Activated CD4-positive, alpha-beta T cell treated with anti-CD3 and anti-CD28 coated beads for 36 hours (primary cell): ENCODE measurements around the gene OR2A14. TPM values are rescaled to one million over a fixed set of nuclear protein-coding genes. Genes with fewer than 3 reads are reported as not detected.

Experiments used
- ATAC-seq: fragments of 200-7000 bp; cut with Tn5 transposase; one replicate; pipeline ENCODE4 v1.10.0; 2021; ENCODE audit warnings: mild to moderate bottlenecking, moderate library complexity
- CTCF ChIA-PET: fragments of 350-600 bp; sonication (Branson Sonifier 250); formaldehyde crosslinking; loops from one replicate; lab custom pipeline; 2021; ENCODE audit warnings: antibody characterized with exemption; lab: Charles Lee
- POLR2A ChIA-PET: fragments of 350-600 bp; sonication (Branson Sonifier 250); formaldehyde crosslinking; loops from one replicate; lab custom pipeline; 2021; ENCODE audit warnings: antibody characterized with exemption, inconsistent platforms; lab: Charles Lee
- DNase-seq: peaks from one replicate; pipeline ENCODE4 v3.0.0-alpha.2; 2020
- H3K27ac Mint-ChIP-seq: one replicate; pipeline ENCODE4 v1.8.0; 2021; ENCODE audit warnings: mixed read lengths
- H3K27me3 Mint-ChIP-seq: one replicate; pipeline ENCODE4 v1.8.0; 2021; ENCODE audit warnings: mixed read lengths
- H3K36me3 Mint-ChIP-seq: one replicate; pipeline ENCODE4 v1.8.0; 2021; ENCODE audit warnings: low read depth, mixed read lengths
- H3K4me1 Mint-ChIP-seq: one replicate; pipeline ENCODE4 v1.8.0; 2021; ENCODE audit warnings: mixed read lengths
- H3K4me3 Mint-ChIP-seq: one replicate; pipeline ENCODE4 v1.8.0; 2021; ENCODE audit warnings: mild to moderate bottlenecking, moderate library complexity, mixed read lengths
- H3K9me3 Mint-ChIP-seq: one replicate; pipeline ENCODE4 v1.8.0; 2021; ENCODE audit warnings: low read depth, mixed read lengths
- intact Hi-C, 2 experiments: fragments of 100-400 bp; cut with DNase I in 1 of 2; cut with micrococcal nuclease in 1 of 2; formaldehyde crosslinking; loops; one replicate each; pipeline versions ENCODE4 v1.14.2 to v1.15.1; 2022 to 2024; cut with DNase I, micrococcal nuclease
- total RNA-seq, 2 experiments: library from RNA; stranded (reverse); gene quantifications; one replicate each; pipeline ENCODE4 v1.2.3, GENCODE V29; 2021

Gene OR2A14
- total RNA-seq = not detected

- Mint-ChIP-seq H3K27me3 (no peaks in the 10 kb centered on the region), H3K9me3 (no peaks in the 10 kb centered on the region), H3K4me3 (no peak within 1 kb of the TSS), H3K4me1 (no peaks in the 10 kb centered on the region), H3K36me3 (no peaks in the 10 kb centered on the region), H3K27ac (no peak within 1 kb of the TSS)
- intact Hi-C loops = loop anchor here in 1 of 2 experiments (10.0 kb wide), 1 partner anchor 218 kb away; the partner anchor contains the start of gene TCAF1
- ATAC-seq (no peak), DNase-seq (no peak)
- ChIA-PET POLR2A (no interaction called here), CTCF (no interaction called here)
Observed at GRCh38 chr7:144122876-144123275, at the start of gene OR2A14. TSS of gene OR2A14 (plus strand) at chr7:144123176. CDS start at chr7:144129113, 5,937 bp downstream.

- Mint-ChIP-seq H3K4me1 (no peaks in the 10 kb centered on the region), H3K4me3 (no peak overlapping the region), H3K36me3 (no peaks in the 10 kb centered on the region), H3K27me3 (peaks cover 8% of the 10 kb centered on the region), H3K27ac (no peak overlapping the region), H3K9me3 (no peaks in the 10 kb centered on the region)
- intact Hi-C loops = no loop called here
- ATAC-seq = no peak
- ChIA-PET CTCF (no interaction called here), POLR2A (no interaction called here)
- no peak for DNase-seq
Observed at GRCh38 chr7:144074374-144074773, 48.6 kb upstream of the OR2A14 start.

- H3K4me3 Mint-ChIP-seq = no peak within 1 kb of the TSS
- H3K27me3 Mint-ChIP-seq = peaks cover 8% of the 10 kb centered on the region
- DNase-seq = no peak
- ChIA-PET CTCF (no interaction called here), POLR2A (no interaction called here)
- no peak within 1 kb of the TSS for H3K27ac Mint-ChIP-seq
- intact Hi-C loops = no loop called here
- no peaks in the 10 kb centered on the region for H3K36me3 Mint-ChIP-seq
- H3K9me3 Mint-ChIP-seq = peaks cover 4% of the 10 kb centered on the region
- H3K4me1 Mint-ChIP-seq = no peaks in the 10 kb centered on the region
- ATAC-seq = no peak
Observed at GRCh38 chr7:144085978-144086377, 37.0 kb upstream of the OR2A14 start, which contains the start of gene OR2A12. TSS of gene OR2A12 (plus strand) at chr7:144086278. CDS start at chr7:144095108, 8,830 bp downstream.

GRCh38 chr7:144086730-144087129 lies 36.2 kb upstream of the OR2A14 start:
- peaks cover 6% of the 10 kb centered on the region for H3K9me3 Mint-ChIP-seq
- ATAC-seq = no peak
- intact Hi-C loops = no loop called here
- H3K27me3 Mint-ChIP-seq = peaks cover 7% of the 10 kb centered on the region
- H3K4me1 Mint-ChIP-seq = no peaks in the 10 kb centered on the region
- no peak for DNase-seq
- no peaks in the 10 kb centered on the region for H3K36me3 Mint-ChIP-seq
- CTCF ChIA-PET = no interaction called here
- H3K4me3 Mint-ChIP-seq = no peak overlapping the region
- H3K27ac Mint-ChIP-seq = no peak overlapping the region
- POLR2A ChIA-PET = no interaction called here

- no peak overlapping the region for H3K27ac Mint-ChIP-seq
- peaks cover 6% of the 10 kb centered on the region for H3K9me3 Mint-ChIP-seq
- H3K36me3 Mint-ChIP-seq = no peaks in the 10 kb centered on the region
- H3K4me1 Mint-ChIP-seq = no peaks in the 10 kb centered on the region
- ATAC-seq (no peak), DNase-seq (no peak)
- intact Hi-C loops = no loop called here
- peaks cover 3% of the 10 kb centered on the region for H3K27me3 Mint-ChIP-seq
- ChIA-PET CTCF (no interaction called here), POLR2A (no interaction called here)
- H3K4me3 Mint-ChIP-seq = no peak overlapping the region
Observed at GRCh38 chr7:144087230-144087629, 35.7 kb upstream of the OR2A14 start.

GRCh38 chr7:144090667-144091066 lies 32.3 kb upstream of the OR2A14 start:
- DNase-seq (no peak), ATAC-seq (no peak)
- intact Hi-C loops = no loop called here
- Mint-ChIP-seq H3K27me3 (peaks cover 3% of the 10 kb centered on the region), H3K4me1 (no peaks in the 10 kb centered on the region), H3K9me3 (peaks cover 7% of the 10 kb centered on the region), H3K27ac (no peak overlapping the region), H3K36me3 (no peaks in the 10 kb centered on the region), H3K4me3 (no peak overlapping the region)
- ChIA-PET CTCF (no interaction called here), POLR2A (no interaction called here)

GRCh38 chr7:144098776-144099175 lies 24.2 kb upstream of the OR2A14 start:
- ATAC-seq (no peak), DNase-seq (no peak)
- Mint-ChIP-seq H3K36me3 (no peaks in the 10 kb centered on the region), H3K27ac (no peak overlapping the region), H3K4me3 (no peak overlapping the region), H3K27me3 (peaks cover 3% of the 10 kb centered on the region), H3K4me1 (peaks cover 9% of the 10 kb centered on the region), H3K9me3 (peaks cover 1% of the 10 kb centered on the region)
- CTCF ChIA-PET = interaction anchor here (1.5 kb wide), 1 partner anchor 10 kb away, joined by 3 read pairs; no protein-coding TSS in a partner anchor
- POLR2A ChIA-PET = no interaction called here
- intact Hi-C loops = no loop called here

- H3K4me3 Mint-ChIP-seq = no peak overlapping the region
- H3K9me3 Mint-ChIP-seq = no peaks in the 10 kb centered on the region
- no peaks in the 10 kb centered on the region for H3K36me3 Mint-ChIP-seq
- peaks cover 5% of the 10 kb centered on the region for H3K27me3 Mint-ChIP-seq
- ChIA-PET POLR2A (no interaction called here), CTCF (no interaction called here)
- intact Hi-C loops = no loop called here
- no peak overlapping the region for H3K27ac Mint-ChIP-seq
- ATAC-seq (no peak), DNase-seq (no peak)
- peaks cover 9% of the 10 kb centered on the region for H3K4me1 Mint-ChIP-seq
Observed at GRCh38 chr7:144100607-144101006, 22.4 kb upstream of the OR2A14 start.

GRCh38 chr7:144102041-144102440 lies 20.9 kb upstream of the OR2A14 start:
- intact Hi-C loops = no loop called here
- Mint-ChIP-seq H3K27ac (no peak overlapping the region), H3K4me3 (no peak overlapping the region), H3K4me1 (peaks cover 9% of the 10 kb centered on the region), H3K27me3 (peaks cover 2% of the 10 kb centered on the region), H3K9me3 (no peaks in the 10 kb centered on the region), H3K36me3 (no peaks in the 10 kb centered on the region)
- CTCF ChIA-PET = interaction anchor here (0.7 to 1.6 kb wide), 4 partner anchors 11 to 143 kb away, joined by 3 to 6 read pairs (median 4); no protein-coding TSS in a partner anchor
- POLR2A ChIA-PET = no interaction called here
- DNase-seq (no peak), ATAC-seq (no peak)

GRCh38 chr7:144105211-144105610 lies 17.8 kb upstream of the OR2A14 start:
- no peaks in the 10 kb centered on the region for H3K9me3 Mint-ChIP-seq
- H3K27me3 Mint-ChIP-seq = peaks cover 4% of the 10 kb centered on the region
- H3K36me3 Mint-ChIP-seq = no peaks in the 10 kb centered on the region
- POLR2A ChIA-PET = no interaction called here
- CTCF ChIA-PET = no interaction called here
- ATAC-seq = no peak
- intact Hi-C loops = no loop called here
- no peak for DNase-seq
- no peak overlapping the region for H3K4me3 Mint-ChIP-seq
- H3K27ac Mint-ChIP-seq = no peak overlapping the region
- H3K4me1 Mint-ChIP-seq = peaks cover 9% of the 10 kb centered on the region

- no peaks in the 10 kb centered on the region for H3K4me1 Mint-ChIP-seq
- ChIA-PET POLR2A (no interaction called here), CTCF (interaction anchor here (1.1 to 1.6 kb wide), 3 partner anchors 11 to 56 kb away, joined by 3 to 5 read pairs (median 3); no protein-coding TSS in a partner anchor)
- H3K9me3 Mint-ChIP-seq = no peaks in the 10 kb centered on the region
- no peak within 1 kb of the TSS for H3K4me3 Mint-ChIP-seq
- H3K27me3 Mint-ChIP-seq = peaks cover 9% of the 10 kb centered on the region
- intact Hi-C loops = no loop called here
- H3K27ac Mint-ChIP-seq = no peak within 1 kb of the TSS
- no peaks in the 10 kb centered on the region for H3K36me3 Mint-ChIP-seq
- no peak for ATAC-seq
- DNase-seq = no peak
Observed at GRCh38 chr7:144109283-144109682, 13.7 kb upstream of the OR2A14 start, which contains the start of gene OR2A2. TSS of gene OR2A2 (plus strand) at chr7:144109583. CDS start at chr7:144109583, 0 bp downstream.

- H3K27ac Mint-ChIP-seq = no peak overlapping the region
- ATAC-seq = no peak
- no peaks in the 10 kb centered on the region for H3K36me3 Mint-ChIP-seq
- intact Hi-C loops = loop anchor here in 1 of 2 experiments (10.0 kb wide), 1 partner anchor 55 kb away; no protein-coding TSS in a partner anchor
- ChIA-PET CTCF (no interaction called here), POLR2A (no interaction called here)
- peaks cover 7% of the 10 kb centered on the region for H3K27me3 Mint-ChIP-seq
- H3K4me3 Mint-ChIP-seq = no peak overlapping the region
- H3K4me1 Mint-ChIP-seq = no peaks in the 10 kb centered on the region
- no peak for DNase-seq
- no peaks in the 10 kb centered on the region for H3K9me3 Mint-ChIP-seq
Observed at GRCh38 chr7:144110272-144110671, 12.7 kb upstream of the OR2A14 start.
